GM21723 (cell line): ENCODE measurements around the gene DCST1.

Source experiments
- ATAC-seq: cut with Tn5 transposase; IDR thresholded peaks from one replicate; pipeline ENCODE4 v1.9.1; 2021; ENCODE audit warnings: mild to moderate bottlenecking, moderate library complexity; ENCODE audit not compliant: unreplicated experiment

Gene DCST1

DNA sequence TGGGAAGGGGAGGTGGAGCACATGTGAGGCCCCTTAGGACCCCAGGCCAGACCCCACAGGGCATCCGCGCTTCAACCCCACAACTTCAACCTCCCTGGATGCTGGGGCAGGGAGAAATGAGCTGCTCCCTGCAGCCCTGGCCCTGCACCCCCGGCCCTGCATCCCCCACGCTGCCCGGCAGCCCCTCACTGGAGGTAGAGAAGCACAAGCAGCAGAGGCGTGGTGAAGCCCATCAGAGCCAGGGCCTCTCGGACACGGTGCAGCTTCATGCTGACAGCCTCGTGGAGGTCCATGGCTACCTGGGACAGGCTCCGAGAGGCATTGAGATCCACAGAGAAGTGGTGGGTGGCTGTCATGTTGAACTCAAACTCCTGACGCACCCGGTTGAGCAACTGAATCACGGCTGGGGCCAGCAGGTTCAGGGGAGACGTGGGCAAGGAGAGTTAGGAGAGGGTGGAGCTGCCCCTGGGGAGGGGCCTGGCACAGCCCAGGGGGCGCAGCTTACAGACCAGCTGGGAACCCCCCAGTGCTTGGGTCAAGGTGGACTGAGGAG is 3.3 kb upstream of the DCST1 start:
- no peak for ATAC-seq

- ATAC-seq = no peak
Observed at GRCh38 chr1:155030899-155031298, 2.7 kb upstream of the DCST1 start.

- no peak for ATAC-seq
Observed at GRCh38 chr1:155032886-155033285, 738 bp upstream of the DCST1 start.

- ATAC-seq = no peak
Observed at GRCh38 chr1:155034318-155035208, 939 bp downstream of the DCST1 start.

DNA sequence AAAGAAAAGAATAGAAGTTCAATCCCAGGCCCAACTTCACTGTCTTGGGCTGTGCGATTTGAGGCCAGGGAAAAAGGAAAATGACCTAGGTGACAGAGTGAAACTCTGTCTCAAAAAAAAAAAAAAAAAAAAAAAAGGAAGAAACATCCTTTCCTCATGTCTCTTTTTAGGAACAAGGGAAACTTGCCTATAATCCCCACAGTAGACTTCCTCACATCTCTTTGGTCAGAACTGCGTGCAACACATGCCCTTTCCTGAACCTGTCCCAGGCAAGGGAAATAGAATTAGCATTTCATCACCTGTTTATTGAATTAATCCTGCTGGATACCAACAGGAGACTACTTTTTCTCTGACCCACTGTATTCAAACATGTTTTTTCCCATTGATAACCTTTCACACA is 2.3 kb downstream of the DCST1 start:
- ATAC-seq = no peak

DNA sequence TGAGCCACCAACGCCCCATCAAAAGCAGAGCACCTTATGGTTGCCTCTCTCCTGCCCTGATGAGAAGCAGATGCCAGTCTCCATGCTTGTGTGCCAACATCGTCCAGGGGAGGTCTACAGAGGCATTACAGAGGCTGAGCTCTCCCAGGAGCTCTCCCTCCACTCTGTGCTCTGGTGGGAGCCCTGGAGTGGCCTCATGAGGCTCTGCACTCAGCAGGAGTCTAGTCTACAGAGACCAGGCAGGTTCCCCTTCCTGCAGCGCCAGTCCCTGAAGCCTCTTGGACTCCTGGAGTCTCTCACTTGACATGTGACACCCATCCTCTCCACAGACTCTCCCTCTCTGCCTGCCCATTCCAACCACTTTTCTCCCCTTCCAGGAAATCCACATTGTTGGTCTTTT is 3.4 kb downstream of the DCST1 start:
- ATAC-seq = no peak

GRCh38 chr1:155037851-155038441 is 4.3 kb downstream of the DCST1 start:
- no peak for ATAC-seq

DNA sequence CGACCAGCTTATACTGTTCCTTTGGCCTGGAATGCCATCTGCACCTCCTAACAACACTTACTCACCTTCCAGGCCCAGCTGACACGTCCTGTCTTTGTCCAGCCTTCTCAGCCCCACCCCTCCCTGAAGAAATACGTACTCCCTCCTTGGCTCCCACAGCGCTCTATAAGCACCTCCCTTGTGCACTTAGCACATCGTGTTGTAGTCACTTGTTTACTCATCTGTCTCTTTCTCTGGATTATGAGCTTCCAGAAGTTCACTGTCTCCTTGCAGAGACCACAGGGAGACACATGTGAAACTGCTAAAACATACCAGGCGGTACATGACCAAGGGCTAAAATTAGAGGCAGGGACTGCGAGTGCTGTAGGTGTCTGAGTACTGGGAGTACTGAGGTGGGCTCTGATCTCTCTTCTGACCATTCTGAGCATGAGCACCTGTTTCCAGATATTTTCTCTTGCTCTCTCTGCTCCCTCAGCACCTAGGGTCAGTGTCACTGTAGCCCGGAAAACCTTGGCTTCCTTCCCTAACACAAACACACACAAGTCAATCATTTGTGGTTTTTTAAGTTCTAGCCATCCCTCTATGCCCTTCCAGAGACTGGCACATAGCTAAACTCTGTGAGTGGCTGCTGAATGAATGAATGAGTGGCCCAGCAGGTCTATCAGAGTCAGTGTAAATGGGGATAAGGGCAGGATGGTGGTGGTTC is 5.1 kb downstream of the DCST1 start:
- ATAC-seq = no peak

GRCh38 chr1:155039308-155039669 is 5.7 kb downstream of the DCST1 start:
- ATAC-seq = no peak

DNA sequence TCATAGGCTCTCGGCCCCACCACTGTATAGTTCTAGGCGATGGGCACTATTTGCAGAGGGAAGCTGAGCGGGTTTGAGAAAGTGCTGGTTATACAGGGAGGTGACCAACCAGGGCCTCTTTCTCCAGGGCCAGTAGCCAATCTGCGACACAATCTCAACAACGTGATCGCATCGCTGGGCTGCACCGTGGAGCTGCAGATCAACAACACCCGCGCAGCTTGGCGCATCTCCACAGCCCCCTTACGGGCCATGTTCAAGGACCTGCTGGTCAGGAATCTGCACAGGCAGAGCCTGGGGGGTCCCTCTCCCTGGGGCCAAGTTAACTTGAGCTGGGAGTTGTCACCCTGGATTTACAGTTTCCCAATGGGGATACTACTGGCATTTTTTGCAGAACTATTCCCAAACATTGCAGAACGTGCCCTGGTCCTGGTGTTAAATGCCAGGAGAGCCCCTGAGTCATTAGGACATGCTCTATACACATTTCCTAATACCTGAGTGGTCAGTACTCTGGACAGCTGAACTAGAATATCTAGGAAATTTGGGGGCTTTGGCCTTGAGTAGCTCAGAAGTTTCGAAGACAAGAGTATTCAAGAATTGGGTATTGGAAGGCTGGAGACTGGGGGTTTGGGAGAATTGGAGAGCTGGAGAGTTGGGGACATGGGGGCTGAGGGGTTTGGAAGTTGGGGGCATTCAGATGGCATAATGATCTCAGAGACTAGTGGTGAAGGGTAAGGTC is 6.9 kb downstream of the DCST1 start:
- ATAC-seq = no peak

DNA sequence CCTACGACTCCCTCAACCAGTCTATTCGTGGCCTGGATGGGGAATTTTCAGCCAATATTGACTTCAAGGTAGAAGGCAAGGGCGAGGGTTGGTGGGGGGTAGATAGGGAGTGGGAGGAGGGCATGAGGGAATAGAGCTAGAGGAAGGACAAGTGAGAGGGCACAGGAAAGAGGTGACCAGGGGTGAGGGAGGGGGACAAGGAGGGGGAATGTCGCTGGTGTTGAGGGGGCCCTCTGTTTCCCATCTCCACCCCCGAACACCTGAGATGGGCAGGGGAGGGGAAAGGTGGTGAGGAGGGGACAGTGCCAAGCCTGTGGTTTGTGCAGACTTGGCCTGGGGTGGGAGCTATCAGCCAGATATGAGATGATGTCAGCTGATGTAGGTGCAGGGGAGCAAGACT is 9.2 kb downstream of the DCST1 start:
- ATAC-seq = no peak

DNA sequence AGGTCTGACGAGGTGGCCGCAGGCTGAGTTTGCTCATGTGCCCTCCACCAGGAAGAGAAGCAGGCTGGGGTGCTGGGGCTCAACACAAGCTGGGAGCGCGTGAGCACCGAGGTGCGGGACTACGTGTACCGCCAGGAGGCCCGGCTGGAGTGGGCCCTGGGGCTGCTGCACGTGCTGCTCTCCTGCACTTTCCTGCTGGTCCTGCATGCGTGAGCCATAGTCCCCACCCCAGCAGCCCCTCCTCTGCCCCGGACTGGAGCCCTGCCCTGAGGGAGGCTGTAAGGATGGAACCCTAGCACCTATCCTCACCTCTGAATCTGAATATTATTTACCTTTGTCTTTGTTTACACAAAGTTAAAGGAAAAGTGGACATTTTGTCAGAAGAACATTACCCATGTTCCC is 9.7 kb downstream of the DCST1 start:
- no peak for ATAC-seq

DNA sequence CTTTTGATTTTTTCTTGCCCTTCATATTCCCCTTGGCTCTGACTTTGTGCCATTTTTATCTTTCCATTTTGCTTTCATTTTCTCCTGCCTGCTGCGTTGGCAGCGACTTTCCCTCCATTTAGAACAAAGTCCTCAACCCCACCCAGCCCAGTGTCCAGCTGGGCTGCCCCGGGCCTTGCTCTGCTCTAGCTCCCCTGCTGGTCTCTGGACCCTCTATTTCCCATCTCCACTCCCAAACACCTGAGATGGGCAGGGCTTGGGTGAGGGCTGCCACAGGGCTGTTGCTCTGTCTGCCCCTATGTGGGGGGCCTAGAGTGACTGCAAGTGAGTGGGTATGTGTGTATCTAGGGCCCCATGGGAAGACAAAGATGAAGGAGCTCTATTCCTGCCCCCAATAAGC is 10.2 kb downstream of the DCST1 start:
- no peak for ATAC-seq

DNA sequence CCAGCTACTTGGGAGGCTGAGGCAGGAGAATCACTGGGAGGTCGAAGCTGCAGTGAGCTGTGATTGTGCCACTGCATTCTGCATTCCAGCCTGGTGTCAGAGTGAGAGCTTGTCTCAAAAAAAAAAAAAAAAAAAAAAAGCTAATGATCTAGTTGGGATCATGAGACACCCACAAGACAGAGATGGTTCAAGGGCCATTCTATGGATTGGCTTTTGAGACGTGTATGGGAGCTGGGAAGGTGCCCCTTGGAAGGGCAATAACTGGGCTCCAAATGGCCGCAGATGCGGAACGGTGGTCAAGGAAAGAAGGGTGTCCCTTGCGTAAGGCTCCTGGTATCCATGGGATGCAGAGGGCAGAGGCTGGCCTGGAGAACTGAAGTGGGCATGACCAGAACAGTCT is 10.7 kb downstream of the DCST1 start:
- no peak for ATAC-seq

- ATAC-seq = no peak
Observed at GRCh38 chr1:155044812-155045657, 11.4 kb downstream of the DCST1 start.

GRCh38 chr1:155048449-155049334 is 15.1 kb downstream of the DCST1 start:
- ATAC-seq = no peak

DNA sequence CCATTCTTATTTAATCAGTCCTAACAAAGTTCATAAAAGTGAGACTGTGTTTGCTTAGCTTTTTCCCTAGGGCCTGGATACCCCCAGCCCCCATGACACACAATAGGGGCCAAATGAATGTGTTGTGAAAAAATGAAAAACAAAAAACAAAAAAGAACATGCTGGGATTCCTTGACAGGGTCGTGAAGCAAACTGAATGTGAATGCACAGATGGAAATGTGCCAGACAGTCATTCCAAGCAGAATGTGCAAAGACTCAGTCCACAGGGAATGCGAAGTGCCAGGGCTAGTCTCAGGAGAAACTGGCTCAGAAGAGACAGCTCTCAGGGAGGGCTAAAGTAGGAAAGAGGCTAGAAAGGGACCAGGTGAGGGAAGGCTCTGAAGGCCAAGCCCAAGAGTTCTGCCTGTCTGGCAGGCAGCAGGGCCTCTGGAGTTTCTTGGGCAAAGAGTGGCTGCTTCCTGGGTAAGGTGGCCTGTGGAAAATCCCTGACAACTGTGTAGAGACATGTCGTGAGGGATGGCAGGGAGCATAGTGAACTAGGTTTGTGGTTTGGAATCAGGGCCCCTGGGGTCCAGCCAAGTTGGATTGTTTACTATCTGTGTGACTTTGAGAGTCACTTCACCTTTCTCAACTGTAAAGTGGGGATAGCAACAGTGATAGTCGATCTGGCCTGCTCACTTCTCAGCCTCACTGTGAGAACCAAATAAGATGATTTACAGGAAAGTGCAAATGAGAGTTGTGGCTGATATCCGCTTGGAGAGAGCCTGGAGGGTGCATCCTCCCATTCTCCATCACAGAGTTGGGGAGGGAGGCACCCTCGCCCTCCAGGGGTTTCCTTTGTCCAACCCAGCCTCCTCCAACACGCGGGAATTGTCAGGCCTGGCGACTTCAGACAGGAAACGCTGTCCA is 16.3 kb downstream of the DCST1 start:
- no peak for ATAC-seq
